Measurements from ENCODE around the gene PTPRN2. TPM values are rescaled to one million over a fixed set of nuclear protein-coding genes. Genes with fewer than 3 reads are reported as not detected.

The PTPRN2 gene
- total and polyA plus RNA-seq, 2 of the 13 experiments (the other 11 are each of a cell fraction or from before 2014, with no cell fraction given), result 2.5 to 24.2 TPM

DNA sequence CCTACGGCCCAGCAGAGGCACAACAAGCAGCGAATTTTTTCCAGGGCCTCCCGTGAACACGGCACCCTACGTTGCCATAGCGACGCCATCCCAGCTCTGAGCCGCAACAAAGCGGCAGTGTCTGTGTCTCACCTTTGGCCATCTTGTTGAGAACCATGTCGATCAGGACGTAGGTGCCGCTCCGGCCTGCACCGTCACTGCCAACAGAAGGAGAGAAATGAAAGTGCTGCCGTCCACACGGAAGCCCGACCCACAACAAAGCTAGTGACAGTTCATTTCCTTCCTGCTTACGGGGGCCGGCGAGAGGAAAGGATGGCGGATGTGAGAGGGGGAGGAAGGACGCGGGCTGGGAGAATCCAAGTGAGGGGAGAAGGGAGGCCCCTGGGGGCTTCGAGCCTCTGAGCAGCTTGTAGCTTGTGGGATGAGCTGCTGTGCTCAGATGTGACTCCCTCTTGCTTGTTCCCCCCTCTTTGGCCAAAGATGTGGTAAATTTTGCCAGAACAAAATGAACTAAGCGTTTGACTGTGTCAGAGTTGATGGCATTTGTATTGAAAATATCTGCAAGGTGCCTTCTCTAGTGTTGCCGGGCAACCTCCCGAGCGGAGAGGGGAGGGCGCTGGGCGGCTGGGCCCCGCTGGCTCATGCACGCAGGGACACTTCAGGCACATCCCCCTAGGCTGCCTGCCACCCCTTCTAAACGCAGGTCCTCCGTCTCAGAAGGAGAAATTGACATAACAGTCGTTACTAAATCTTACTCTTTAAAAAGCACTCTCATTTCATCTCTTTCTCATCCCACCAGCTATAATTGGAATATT is 1018.6 kb downstream of the PTPRN2 start (continued):
- no peak for TF ChIP-seq GMEB2 (CRISPR knock-in tag; IDR thresholded peaks at IDR 0.05; ENCODE audit: low read depth)
- no peak for TF ChIP-seq ZKSCAN1 (IDR thresholded peaks at IDR 0.05; ENCODE audit: low read length)
- TF ChIP-seq AGO1 (IDR thresholded peaks at IDR 0.05; ENCODE audit: low read depth, low read length, poor library complexity, severe bottlenecking), result peak; percentile 4
- no peak for TF ChIP-seq AGO2 (optimal IDR thresholded peaks at IDR 0.05; ENCODE audit: low read depth, low read length)
- TF ChIP-seq NPAS2 (CRISPR knock-in tag; IDR thresholded peaks at IDR 0.05; ENCODE audit: borderline replicate concordance), result no peak
- no peak for TF ChIP-seq ZNF792 (CRISPR knock-in tag; IDR thresholded peaks at IDR 0.05)
- TF ChIP-seq, protein P1, sequence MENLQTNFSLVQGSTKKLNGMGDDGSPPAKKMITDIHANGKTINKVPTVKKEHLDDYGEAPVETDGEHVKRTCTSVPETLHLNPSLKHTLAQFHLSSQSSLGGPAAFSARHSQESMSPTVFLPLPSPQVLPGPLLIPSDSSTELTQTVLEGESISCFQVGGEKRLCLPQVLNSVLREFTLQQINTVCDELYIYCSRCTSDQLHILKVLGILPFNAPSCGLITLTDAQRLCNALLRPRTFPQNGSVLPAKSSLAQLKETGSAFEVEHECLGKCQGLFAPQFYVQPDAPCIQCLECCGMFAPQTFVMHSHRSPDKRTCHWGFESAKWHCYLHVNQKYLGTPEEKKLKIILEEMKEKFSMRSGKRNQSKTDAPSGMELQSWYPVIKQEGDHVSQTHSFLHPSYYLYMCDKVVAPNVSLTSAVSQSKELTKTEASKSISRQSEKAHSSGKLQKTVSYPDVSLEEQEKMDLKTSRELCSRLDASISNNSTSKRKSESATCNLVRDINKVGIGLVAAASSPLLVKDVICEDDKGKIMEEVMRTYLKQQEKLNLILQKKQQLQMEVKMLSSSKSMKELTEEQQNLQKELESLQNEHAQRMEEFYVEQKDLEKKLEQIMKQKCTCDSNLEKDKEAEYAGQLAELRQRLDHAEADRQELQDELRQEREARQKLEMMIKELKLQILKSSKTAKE (CRISPR knock-in tag; IDR thresholded peaks at IDR 0.05; ENCODE audit: borderline replicate concordance), result no peak
- no peak for TF ChIP-seq EHMT2 (IDR thresholded peaks at IDR 0.05; ENCODE audit: borderline replicate concordance, low read depth, low read length)
- TF ChIP-seq ZNF263 (CRISPR knock-in tag; IDR thresholded peaks at IDR 0.05), result no peak
- TF ChIP-seq ARHGAP35 (CRISPR knock-in tag; IDR thresholded peaks at IDR 0.05; ENCODE audit: borderline replicate concordance), result no peak; the same call in 1 of the 2 replicates
- TF ChIP-seq, protein P2, sequence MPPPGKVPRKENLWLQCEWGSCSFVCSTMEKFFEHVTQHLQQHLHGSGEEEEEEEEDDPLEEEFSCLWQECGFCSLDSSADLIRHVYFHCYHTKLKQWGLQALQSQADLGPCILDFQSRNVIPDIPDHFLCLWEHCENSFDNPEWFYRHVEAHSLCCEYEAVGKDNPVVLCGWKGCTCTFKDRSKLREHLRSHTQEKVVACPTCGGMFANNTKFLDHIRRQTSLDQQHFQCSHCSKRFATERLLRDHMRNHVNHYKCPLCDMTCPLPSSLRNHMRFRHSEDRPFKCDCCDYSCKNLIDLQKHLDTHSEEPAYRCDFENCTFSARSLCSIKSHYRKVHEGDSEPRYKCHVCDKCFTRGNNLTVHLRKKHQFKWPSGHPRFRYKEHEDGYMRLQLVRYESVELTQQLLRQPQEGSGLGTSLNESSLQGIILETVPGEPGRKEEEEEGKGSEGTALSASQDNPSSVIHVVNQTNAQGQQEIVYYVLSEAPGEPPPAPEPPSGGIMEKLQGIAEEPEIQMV (CRISPR knock-in tag; IDR thresholded peaks at IDR 0.05; ENCODE audit: low read depth), result no peak
- TF ChIP-seq ZNF317 (CRISPR knock-in tag; IDR thresholded peaks at IDR 0.05), result no peak
- TF ChIP-seq ZFP62 (CRISPR knock-in tag; IDR thresholded peaks at IDR 0.05), result no peak
- TF ChIP-seq THAP11 (CRISPR knock-in tag; IDR thresholded peaks at IDR 0.05), result no peak
- TF ChIP-seq MTF1 (CRISPR knock-in tag; IDR thresholded peaks at IDR 0.05), result no peak
- TF ChIP-seq TEAD3 (CRISPR knock-in tag; optimal IDR thresholded peaks at IDR 0.05; ENCODE audit: borderline replicate concordance), result peak; percentile 24
- peak; percentile 71 for TF ChIP-seq ETV5 (CRISPR knock-in tag; IDR thresholded peaks at IDR 0.05; ENCODE audit: borderline replicate concordance)
- TF ChIP-seq ZGPAT (CRISPR knock-in tag; IDR thresholded peaks at IDR 0.05), result 0 out of 2 replicates have a peak, but pooled peaks have one; percentile 26
- no peak for TF ChIP-seq EED (CRISPR knock-in tag; IDR thresholded peaks at IDR 0.05)
- TF ChIP-seq NFKB2 (CRISPR knock-in tag; IDR thresholded peaks at IDR 0.05; ENCODE audit: borderline replicate concordance), result no peak
- no peak for TF ChIP-seq KLF13 (CRISPR knock-in tag; IDR thresholded peaks at IDR 0.05)
- TF ChIP-seq ZNF839 (CRISPR knock-in tag; IDR thresholded peaks at IDR 0.05; ENCODE audit: borderline replicate concordance), result no peak
- no peak for TF ChIP-seq JUND (CRISPR knock-in tag; IDR thresholded peaks at IDR 0.05)
- TF ChIP-seq MTA3 (CRISPR knock-in tag; IDR thresholded peaks at IDR 0.05), result no peak
- no peak for TF ChIP-seq ZNF3 (CRISPR knock-in tag; IDR thresholded peaks at IDR 0.05)
